ENCODE data around the gene VPS72. TPM values are rescaled to one million over a fixed set of nuclear protein-coding genes. Genes with fewer than 3 reads are reported as not detected.
A peak's percentile ranks its signal among the peaks of the same experiment; 100 is the strongest.

Gene VPS72
- total and polyA plus RNA-seq, 9 of the 15 experiments (the other 6 are each of a cell fraction or from before 2014, with no cell fraction given) = 7.2 to 131 (median 75.7) TPM

- peak; percentile 60; the same call in 1 of the 2 replicates for TF ChIP-seq ZNF449 (CRISPR knock-in tag; IDR thresholded peaks at IDR 0.05)
- no peak for TF ChIP-seq KDM4B (IDR thresholded peaks at IDR 0.05; ENCODE audit: borderline replicate concordance in 2 of 2, low read depth in 1 of 2)
- TF ChIP-seq ARID3A (IDR thresholded peaks at IDR 0.05; ENCODE audit: borderline replicate concordance, low read depth, low read length) = no peak
- TF ChIP-seq ZKSCAN3 (CRISPR knock-in tag; IDR thresholded peaks at IDR 0.05) = 0 out of 2 replicates have a peak, but pooled peaks have one; percentile 23
- TF ChIP-seq HNRNPL (IDR thresholded peaks at IDR 0.05; ENCODE audit: low read depth, low read length) = no peak
- TF ChIP-seq TBP (optimal IDR thresholded peaks at IDR 0.05; ENCODE audit: low read depth, low read length) = no peak
- no peak for TF ChIP-seq SMARCB1 (IDR thresholded peaks at IDR 0.05; ENCODE audit: insufficient read length, low read depth)
- no peak for TF ChIP-seq BHLHE40 (IDR thresholded peaks at IDR 0.05; ENCODE audit: low read length)
These were observed 45.3 kb downstream of the VPS72 start (continued) for GRCh38 chr1:151144474-151145303.

Measured in K562 (cell line).